Coronary artery (tissue), 2 donors: ENCODE measurements around the gene ATF6B.

Experiments
- DNase-seq: peaks from one replicate; pipeline ENCODE4 v3.0.0-alpha.2; 2017; ENCODE audit warnings: low spot score
- H3K27ac ChIP-seq, 2 donors: fragments of 200-600 bp; sonication (generic); one replicate each; pipeline ENCODE4 v1.5.1; 2016 to 2019
- H3K4me3 ChIP-seq: fragments of 200-600 bp; sonication (generic); 2 replicates; pipeline ENCODE4 v1.5.1; 2016; ENCODE audit warnings: mild to moderate bottlenecking, moderate library complexity
- TF ChIP-seq, protein P1 (sequence below): fragments of 200-600 bp; sonication (generic); IDR thresholded peaks from one replicate; pipeline ENCODE4 v1.5.1; 2019; ENCODE audit warnings: antibody characterized with exemption

Gene ATF6B

DNA sequence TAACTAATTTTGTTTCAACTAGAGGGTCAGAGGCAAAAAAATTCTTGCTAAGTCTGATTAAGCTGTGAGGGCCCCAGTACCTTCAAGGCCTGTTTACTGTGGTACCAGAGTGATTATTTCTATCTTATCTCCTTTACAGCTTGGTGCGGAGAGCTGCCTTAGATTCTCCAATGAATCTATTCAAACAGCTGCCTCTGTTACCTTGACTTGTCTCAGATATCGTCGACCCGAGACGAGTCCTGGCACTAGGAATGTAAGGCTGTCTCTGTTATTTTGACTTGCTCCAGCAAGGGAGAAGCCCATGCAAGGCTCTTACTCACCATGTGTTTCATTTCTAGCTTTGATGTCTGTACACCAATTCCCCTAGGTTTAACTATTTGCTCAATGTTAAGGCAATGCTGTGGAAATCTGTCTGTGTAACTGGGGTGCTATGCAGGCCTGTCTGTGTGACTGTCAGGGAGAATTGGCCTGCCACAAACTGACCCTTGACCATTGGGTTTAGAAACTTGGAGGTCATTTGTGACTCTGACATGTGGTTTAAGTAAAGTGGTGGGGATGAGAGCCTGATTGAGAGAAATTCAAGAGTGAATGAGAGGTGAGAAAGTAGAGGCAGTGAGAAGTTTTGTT lies 12.5 kb upstream of the ATF6B start:
- DNase-seq = no peak

DNA sequence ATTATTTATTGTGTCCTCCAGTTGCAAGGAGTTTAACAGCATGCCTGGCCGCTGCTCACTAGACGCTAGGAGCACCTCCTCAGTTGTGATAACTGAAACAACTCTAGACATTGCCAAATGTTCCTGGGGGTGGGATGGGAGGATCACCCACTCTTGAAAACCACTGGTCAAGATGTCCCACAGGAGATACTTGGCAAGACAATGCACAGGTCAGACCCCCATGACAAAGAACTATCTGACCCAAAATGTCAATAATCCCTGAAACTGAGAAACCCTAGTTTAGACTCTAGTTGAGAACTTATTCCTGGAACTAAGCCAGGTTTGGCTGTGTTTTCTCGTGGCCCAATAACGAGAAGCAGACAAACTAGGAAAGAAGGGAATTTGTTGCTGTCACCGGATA lies 11.5 kb upstream of the ATF6B start:
- no peak for DNase-seq
- H3K4me3 ChIP-seq = no peak overlapping the region
- TF ChIP-seq, protein P1, sequence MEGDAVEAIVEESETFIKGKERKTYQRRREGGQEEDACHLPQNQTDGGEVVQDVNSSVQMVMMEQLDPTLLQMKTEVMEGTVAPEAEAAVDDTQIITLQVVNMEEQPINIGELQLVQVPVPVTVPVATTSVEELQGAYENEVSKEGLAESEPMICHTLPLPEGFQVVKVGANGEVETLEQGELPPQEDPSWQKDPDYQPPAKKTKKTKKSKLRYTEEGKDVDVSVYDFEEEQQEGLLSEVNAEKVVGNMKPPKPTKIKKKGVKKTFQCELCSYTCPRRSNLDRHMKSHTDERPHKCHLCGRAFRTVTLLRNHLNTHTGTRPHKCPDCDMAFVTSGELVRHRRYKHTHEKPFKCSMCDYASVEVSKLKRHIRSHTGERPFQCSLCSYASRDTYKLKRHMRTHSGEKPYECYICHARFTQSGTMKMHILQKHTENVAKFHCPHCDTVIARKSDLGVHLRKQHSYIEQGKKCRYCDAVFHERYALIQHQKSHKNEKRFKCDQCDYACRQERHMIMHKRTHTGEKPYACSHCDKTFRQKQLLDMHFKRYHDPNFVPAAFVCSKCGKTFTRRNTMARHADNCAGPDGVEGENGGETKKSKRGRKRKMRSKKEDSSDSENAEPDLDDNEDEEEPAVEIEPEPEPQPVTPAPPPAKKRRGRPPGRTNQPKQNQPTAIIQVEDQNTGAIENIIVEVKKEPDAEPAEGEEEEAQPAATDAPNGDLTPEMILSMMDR = no peak
- H3K27ac ChIP-seq = no peak overlapping the region

More for the DNA sequence above, 12.5 kb upstream of the ATF6B start:
- Histone ChIP-seq H3K27ac (no peak overlapping the region), H3K4me3 (no peak overlapping the region)
- TF ChIP-seq, protein P1 = no peak

DNA sequence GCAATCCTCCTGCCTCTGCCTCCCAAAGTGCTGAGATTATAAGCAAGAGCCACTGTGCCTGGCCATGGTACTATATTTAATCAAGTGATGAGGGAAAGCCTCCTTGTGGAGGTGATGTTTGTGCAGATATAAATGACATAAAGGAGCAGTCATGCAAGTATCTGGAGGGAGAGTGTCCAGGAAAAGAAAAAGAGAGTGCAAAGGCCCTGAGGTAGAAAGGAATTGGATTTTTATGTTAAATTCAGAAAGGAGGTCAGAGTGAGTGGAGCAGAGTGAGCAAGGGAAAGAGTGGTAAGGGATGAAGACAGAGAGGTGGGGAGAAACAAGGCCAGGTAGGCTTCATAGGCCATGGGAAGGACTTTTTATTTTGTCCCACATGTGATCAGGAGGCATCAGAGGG lies 9.4 kb upstream of the ATF6B start:
- no peak overlapping the region for H3K27ac ChIP-seq
- TF ChIP-seq, protein P1 = no peak
- H3K4me3 ChIP-seq = no peak overlapping the region
- DNase-seq = no peak

DNA sequence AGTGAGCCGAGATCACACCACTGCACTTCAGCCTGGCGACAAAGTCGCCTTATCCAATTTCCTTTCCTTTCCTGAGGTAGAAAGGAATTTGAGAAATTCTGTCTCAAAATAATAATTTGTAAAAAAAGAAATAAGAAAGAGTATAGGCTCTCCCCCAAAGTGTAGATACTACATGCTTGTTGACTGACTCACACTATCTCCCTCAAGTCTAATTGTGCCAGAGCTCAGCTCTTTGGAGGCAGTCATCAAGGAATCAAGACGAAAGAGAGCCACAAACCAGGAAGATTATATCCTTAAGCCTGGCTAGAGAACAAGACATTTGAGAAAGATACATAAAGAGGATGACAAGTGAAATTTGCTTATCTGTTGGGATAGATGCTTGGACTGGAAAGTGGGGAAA lies 5.7 kb upstream of the ATF6B start:
- H3K4me3 ChIP-seq = no peak overlapping the region
- no peak for DNase-seq
- TF ChIP-seq, protein P1 = no peak
- H3K27ac ChIP-seq = no peak overlapping the region

DNA sequence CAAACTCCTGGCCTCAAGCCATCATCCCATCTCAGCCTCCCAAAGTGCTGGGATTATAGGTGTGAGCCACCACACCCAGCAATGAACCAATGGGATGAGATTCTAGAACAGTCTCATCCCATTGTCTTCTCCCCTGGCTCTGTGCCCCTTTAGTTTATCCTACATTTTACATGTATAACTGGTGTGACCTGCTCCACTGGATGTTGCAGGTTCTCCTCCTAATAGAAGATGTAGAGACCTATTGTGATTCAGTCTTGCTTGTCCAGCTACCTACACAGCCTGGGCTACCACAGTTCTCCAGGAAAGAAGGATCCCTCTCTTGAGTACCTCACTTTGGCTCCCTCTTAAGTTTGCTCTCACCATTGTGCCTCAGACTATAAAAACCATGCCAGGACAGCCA lies 4.1 kb upstream of the ATF6B start:
- no peak for DNase-seq
- H3K27ac ChIP-seq = no peak overlapping the region
- H3K4me3 ChIP-seq = no peak overlapping the region
- TF ChIP-seq, protein P1 = no peak

DNA sequence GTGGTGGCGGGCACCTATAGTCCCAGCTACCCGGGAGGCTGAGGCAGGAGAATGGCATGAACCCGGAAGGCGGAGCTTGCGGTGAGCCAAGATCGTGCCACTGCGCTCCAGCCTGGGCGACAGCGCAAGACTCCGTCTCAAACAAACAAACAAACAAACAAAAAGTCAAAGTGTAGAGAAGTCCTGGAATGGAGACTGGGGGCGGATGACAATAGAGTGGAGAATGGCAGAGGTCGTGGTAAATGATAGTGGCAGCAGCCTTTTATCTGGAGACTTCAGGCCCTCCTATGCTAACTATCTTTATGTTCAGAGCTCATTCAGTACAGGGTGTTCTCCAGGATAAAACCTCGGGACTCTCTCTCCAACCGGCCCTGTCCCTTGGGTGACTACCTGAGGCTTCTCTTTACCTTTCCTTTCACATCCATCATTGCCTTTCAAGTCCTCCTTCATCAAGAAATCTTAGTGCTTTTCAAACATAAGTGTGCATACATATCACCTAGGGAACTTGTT lies 3.4 kb upstream of the ATF6B start:
- no peak overlapping the region for H3K27ac ChIP-seq
- H3K4me3 ChIP-seq = no peak overlapping the region
- TF ChIP-seq, protein P1 = no peak
- DNase-seq = no peak
